ENCODE data around the gene MTHFD1L. TPM values are rescaled to one million over a fixed set of nuclear protein-coding genes. Genes with fewer than 3 reads are reported as not detected.

MTHFD1L gene
- total and polyA plus RNA-seq, 4 experiments from 2014 or later = 3.7 to 11.1 (median 8.9) TPM

- Mint-ChIP-seq H3K4me1 (no peaks in the 10 kb centered on the region), H3K9me3 (no peaks in the 10 kb centered on the region), H3K36me3 (no peaks in the 10 kb centered on the region), H3K4me3 (no peak overlapping the region), H3K27ac (no peak overlapping the region), H3K27me3 (no peaks in the 10 kb centered on the region)
- no peak overlapping the region for H3K27ac ChIP-seq (ENCODE audit: low read depth, low read length)
- ChIA-PET POLR2A (ENCODE audit: partially characterized antibody) (no interaction called here), CTCF (ENCODE audit: partially characterized antibody) (no interaction called here)
- intact Hi-C loops (cut with micrococcal nuclease) = no loop called here
- no peaks in the 10 kb centered on the region for H3K36me3 ChIP-seq (ENCODE audit: insufficient read depth, low read length)
- no peak for DNase-seq
- H3K9me3 ChIP-seq (ENCODE audit: control insufficient read depth in 1 of 2, low read length in 2 of 2) = no peaks in the 10 kb centered on the region
- no peaks in the 10 kb centered on the region for H3K27me3 ChIP-seq (ENCODE audit: insufficient read depth, low read length)
- H3K4me1 ChIP-seq (ENCODE audit: insufficient read depth, low read length) = no peaks in the 10 kb centered on the region
- H3K4me3 ChIP-seq (ENCODE audit: low read length in 2 of 2) = no peak overlapping the region
Measured at GRCh38 chr6:151060096-151060765, 194.7 kb downstream of the MTHFD1L start.

GRCh38 chr6:151060766-151061531 is 195.4 kb downstream of the MTHFD1L start:
- CTCF ChIA-PET (ENCODE audit: partially characterized antibody) = no interaction called here
- intact Hi-C loops (cut with micrococcal nuclease) = no loop called here
- Histone ChIP-seq H3K27me3 (ENCODE audit: insufficient read depth, low read length) (no peaks in the 10 kb centered on the region), H3K4me1 (ENCODE audit: insufficient read depth, low read length) (no peaks in the 10 kb centered on the region), H3K9me3 (ENCODE audit: control insufficient read depth in 1 of 2, low read length in 2 of 2) (no peaks in the 10 kb centered on the region), H3K4me3 (ENCODE audit: low read length in 2 of 2) (no peak overlapping the region), H3K27ac (ENCODE audit: low read depth, low read length) (no peak overlapping the region), H3K36me3 (ENCODE audit: insufficient read depth, low read length) (no peaks in the 10 kb centered on the region)
- no peak for DNase-seq
- Mint-ChIP-seq H3K27me3 (no peaks in the 10 kb centered on the region), H3K27ac (no peak overlapping the region), H3K9me3 (no peaks in the 10 kb centered on the region), H3K36me3 (peaks cover 0 to 2% of the 10 kb centered on the region in 2 donors), H3K4me1 (no peaks in the 10 kb centered on the region), H3K4me3 (no peak overlapping the region)
- POLR2A ChIA-PET (ENCODE audit: partially characterized antibody) = no interaction called here

GRCh38 chr6:151063352-151063751 is 197.8 kb downstream of the MTHFD1L start:
- Mint-ChIP-seq H3K27ac (no peak overlapping the region), H3K36me3 (peaks cover 2 to 7% of the 10 kb centered on the region in 2 donors), H3K4me1 (no peaks in the 10 kb centered on the region), H3K9me3 (no peaks in the 10 kb centered on the region), H3K4me3 (no peak overlapping the region), H3K27me3 (no peaks in the 10 kb centered on the region)
- H3K27ac ChIP-seq (ENCODE audit: low read depth, low read length) = no peak overlapping the region
- H3K4me1 ChIP-seq (ENCODE audit: insufficient read depth, low read length) = no peaks in the 10 kb centered on the region
- no peaks in the 10 kb centered on the region for H3K27me3 ChIP-seq (ENCODE audit: insufficient read depth, low read length)
- DNase-seq = no peak
- no peaks in the 10 kb centered on the region for H3K36me3 ChIP-seq (ENCODE audit: insufficient read depth, low read length)
- intact Hi-C loops (cut with micrococcal nuclease) = no loop called here
- CTCF ChIA-PET (ENCODE audit: partially characterized antibody) = no interaction called here
- POLR2A ChIA-PET (ENCODE audit: partially characterized antibody) = no interaction called here
- no peaks in the 10 kb centered on the region for H3K9me3 ChIP-seq (ENCODE audit: control insufficient read depth in 1 of 2, low read length in 2 of 2)
- H3K4me3 ChIP-seq (ENCODE audit: low read length in 2 of 2) = no peak overlapping the region

GRCh38 chr6:151063842-151064647 is 198.5 kb downstream of the MTHFD1L start:
- Histone ChIP-seq H3K36me3 (ENCODE audit: insufficient read depth, low read length) (no peaks in the 10 kb centered on the region), H3K27me3 (ENCODE audit: insufficient read depth, low read length) (no peaks in the 10 kb centered on the region), H3K27ac (ENCODE audit: low read depth, low read length) (no peak overlapping the region), H3K9me3 (ENCODE audit: control insufficient read depth in 1 of 2, low read length in 2 of 2) (no peaks in the 10 kb centered on the region), H3K4me1 (ENCODE audit: insufficient read depth, low read length) (no peaks in the 10 kb centered on the region), H3K4me3 (ENCODE audit: low read length in 2 of 2) (no peak overlapping the region)
- ChIA-PET CTCF (ENCODE audit: partially characterized antibody) (no interaction called here), POLR2A (ENCODE audit: partially characterized antibody) (interaction anchor here (1.3 kb wide), 1 partner anchor 10 kb away, joined by 4 read pairs; no protein-coding TSS in a partner anchor)
- Mint-ChIP-seq H3K4me3 (no peak overlapping the region), H3K9me3 (no peaks in the 10 kb centered on the region), H3K36me3 (peaks cover 2 to 7% of the 10 kb centered on the region in 2 donors), H3K4me1 (no peaks in the 10 kb centered on the region), H3K27ac (no peak overlapping the region), H3K27me3 (no peaks in the 10 kb centered on the region)
- intact Hi-C loops (cut with micrococcal nuclease) = no loop called here
- DNase-seq = no peak

- Histone ChIP-seq H3K9me3 (ENCODE audit: control insufficient read depth in 1 of 2, low read length in 2 of 2) (no peaks in the 10 kb centered on the region), H3K4me3 (ENCODE audit: low read length in 2 of 2) (no peak overlapping the region), H3K27me3 (ENCODE audit: insufficient read depth, low read length) (no peaks in the 10 kb centered on the region), H3K27ac (ENCODE audit: low read depth, low read length) (no peak overlapping the region), H3K36me3 (ENCODE audit: insufficient read depth, low read length) (no peaks in the 10 kb centered on the region), H3K4me1 (ENCODE audit: insufficient read depth, low read length) (no peaks in the 10 kb centered on the region)
- no peak overlapping the region for H3K27ac Mint-ChIP-seq
- H3K4me3 Mint-ChIP-seq = no peak overlapping the region
- H3K9me3 Mint-ChIP-seq = no peaks in the 10 kb centered on the region
- H3K27me3 Mint-ChIP-seq = no peaks in the 10 kb centered on the region
- intact Hi-C loops (cut with micrococcal nuclease) = no loop called here
- peaks cover 2 to 11% of the 10 kb centered on the region in 2 donors for H3K36me3 Mint-ChIP-seq
- DNase-seq = no peak
- CTCF ChIA-PET (ENCODE audit: partially characterized antibody) = no interaction called here
- no peaks in the 10 kb centered on the region for H3K4me1 Mint-ChIP-seq
- POLR2A ChIA-PET (ENCODE audit: partially characterized antibody) = interaction anchor here (1.3 kb wide), 1 partner anchor 9 kb away, joined by 4 read pairs; no protein-coding TSS in a partner anchor
Measured at GRCh38 chr6:151065027-151065815, 199.7 kb downstream of the MTHFD1L start.

GRCh38 chr6:151067684-151068596 is 202.4 kb downstream of the MTHFD1L start:
- Histone ChIP-seq H3K36me3 (ENCODE audit: insufficient read depth, low read length) (no peaks in the 10 kb centered on the region), H3K4me1 (ENCODE audit: insufficient read depth, low read length) (no peaks in the 10 kb centered on the region), H3K9me3 (ENCODE audit: control insufficient read depth in 1 of 2, low read length in 2 of 2) (no peaks in the 10 kb centered on the region), H3K27me3 (ENCODE audit: insufficient read depth, low read length) (no peaks in the 10 kb centered on the region), H3K4me3 (ENCODE audit: low read length in 2 of 2) (no peak overlapping the region), H3K27ac (ENCODE audit: low read depth, low read length) (no peak overlapping the region)
- no peaks in the 10 kb centered on the region for H3K27me3 Mint-ChIP-seq
- POLR2A ChIA-PET (ENCODE audit: partially characterized antibody) = no interaction called here
- intact Hi-C loops (cut with micrococcal nuclease) = no loop called here
- H3K9me3 Mint-ChIP-seq = peaks cover 0 to 3% (median 0%) of the 10 kb centered on the region in 8 donors
- H3K36me3 Mint-ChIP-seq = peaks cover 6 to 20% of the 10 kb centered on the region in 2 donors
- no peak for DNase-seq
- no peak overlapping the region for H3K27ac Mint-ChIP-seq
- no peaks in the 10 kb centered on the region for H3K4me1 Mint-ChIP-seq
- CTCF ChIA-PET (ENCODE audit: partially characterized antibody) = no interaction called here
- H3K4me3 Mint-ChIP-seq = no peak overlapping the region
